ENCODE results near the gene ATP10B. TPM values are rescaled to one million over a fixed set of nuclear protein-coding genes. Genes with fewer than 3 reads are reported as not detected.

The ATP10B gene
- total RNA-seq, 2 experiments from 2014 or later = not detected

DNA sequence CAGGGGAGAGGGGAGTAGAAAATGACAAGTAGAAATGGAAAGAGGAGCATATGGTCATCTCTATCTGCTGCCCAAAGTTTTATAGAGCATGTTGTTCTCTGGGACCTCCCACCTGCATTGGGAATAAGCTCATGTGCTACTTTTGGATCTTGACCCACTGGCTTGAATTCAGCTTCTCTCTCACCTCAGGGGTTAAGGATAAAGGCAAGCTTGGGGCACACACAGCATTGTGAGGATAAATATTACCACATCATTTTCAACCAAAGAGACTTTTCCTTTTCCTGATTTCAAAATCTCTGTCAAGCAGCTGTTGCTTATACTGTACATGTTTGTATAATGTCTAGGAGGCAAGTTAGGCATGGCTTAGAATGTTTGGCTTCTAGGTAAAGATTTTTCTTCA is 16.6 kb downstream of the ATP10B start:
- no peaks in the 10 kb centered on the region for H3K4me1 ChIP-seq (ENCODE audit: insufficient read depth, low read length)
- no peak overlapping the region for H3K4me3 ChIP-seq (ENCODE audit: low read length)
- no peak overlapping the region for H3K4me3 Mint-ChIP-seq
- ChIA-PET POLR2A (no interaction called here), CTCF (no interaction called here)
- no peaks in the 10 kb centered on the region for H3K36me3 Mint-ChIP-seq (ENCODE audit: low read depth)
- H3K36me3 ChIP-seq (ENCODE audit: insufficient read depth, low read length) = no peaks in the 10 kb centered on the region
- peaks cover 3% of the 10 kb centered on the region for H3K9me3 Mint-ChIP-seq
- DNase-seq = no peak
- H3K27ac ChIP-seq (ENCODE audit: low read depth in 1 of 2, low read length in 2 of 2) = no peak overlapping the region
- ATAC-seq (ENCODE audit: poor library complexity) = no peak
- intact Hi-C loops (cut with DNase I, micrococcal nuclease) = no loop called here
- H3K4me1 Mint-ChIP-seq (ENCODE audit: low read depth) = no peaks in the 10 kb centered on the region
- no peaks in the 10 kb centered on the region for H3K9me3 ChIP-seq (ENCODE audit: control insufficient read depth in 1 of 2, insufficient read depth in 1 of 2, low read length in 2 of 2)
- peaks cover 4% of the 10 kb centered on the region for H3K27me3 Mint-ChIP-seq
- H3K27ac Mint-ChIP-seq = no peak overlapping the region
- TF ChIP-seq CTCF (IDR thresholded peaks at IDR 0.05) = no peak
- no peaks in the 10 kb centered on the region for H3K27me3 ChIP-seq (ENCODE audit: control insufficient read depth in 1 of 2, insufficient read depth in 2 of 2, low read length in 2 of 2)

GRCh38 chr5:160833806-160834205 is 18.2 kb downstream of the ATP10B start:
- Histone ChIP-seq H3K9me3 (ENCODE audit: control insufficient read depth in 1 of 2, insufficient read depth in 1 of 2, low read length in 2 of 2) (no peaks in the 10 kb centered on the region), H3K4me3 (ENCODE audit: low read length) (no peak overlapping the region), H3K27ac (ENCODE audit: low read depth in 1 of 2, low read length in 2 of 2) (no peak overlapping the region), H3K36me3 (ENCODE audit: insufficient read depth, low read length) (no peaks in the 10 kb centered on the region), H3K4me1 (ENCODE audit: insufficient read depth, low read length) (no peaks in the 10 kb centered on the region), H3K27me3 (ENCODE audit: control insufficient read depth in 1 of 2, insufficient read depth in 2 of 2, low read length in 2 of 2) (no peaks in the 10 kb centered on the region)
- no peaks in the 10 kb centered on the region for H3K4me1 Mint-ChIP-seq (ENCODE audit: low read depth)
- POLR2A ChIA-PET = no interaction called here
- no peak overlapping the region for H3K27ac Mint-ChIP-seq
- ATAC-seq (ENCODE audit: poor library complexity) (no peak), DNase-seq (no peak)
- peaks cover 6% of the 10 kb centered on the region for H3K9me3 Mint-ChIP-seq
- H3K36me3 Mint-ChIP-seq (ENCODE audit: low read depth) = no peaks in the 10 kb centered on the region
- H3K4me3 Mint-ChIP-seq = no peak overlapping the region
- CTCF ChIA-PET = no interaction called here
- H3K27me3 Mint-ChIP-seq = peaks cover 4% of the 10 kb centered on the region
- intact Hi-C loops (cut with DNase I, micrococcal nuclease) = no loop called here
- no peak for TF ChIP-seq CTCF (IDR thresholded peaks at IDR 0.05)

GRCh38 chr5:160831801-160832200 is 20.2 kb downstream of the ATP10B start:
- Mint-ChIP-seq H3K4me3 (no peak overlapping the region), H3K4me1 (ENCODE audit: low read depth) (no peaks in the 10 kb centered on the region), H3K27ac (no peak overlapping the region), H3K9me3 (peaks cover 6% of the 10 kb centered on the region), H3K27me3 (peaks cover 4% of the 10 kb centered on the region), H3K36me3 (ENCODE audit: low read depth) (no peaks in the 10 kb centered on the region)
- Histone ChIP-seq H3K27me3 (ENCODE audit: control insufficient read depth in 1 of 2, insufficient read depth in 2 of 2, low read length in 2 of 2) (no peaks in the 10 kb centered on the region), H3K4me3 (ENCODE audit: low read length) (no peak overlapping the region), H3K27ac (ENCODE audit: low read depth in 1 of 2, low read length in 2 of 2) (no peak overlapping the region), H3K36me3 (ENCODE audit: insufficient read depth, low read length) (no peaks in the 10 kb centered on the region), H3K4me1 (ENCODE audit: insufficient read depth, low read length) (no peaks in the 10 kb centered on the region), H3K9me3 (ENCODE audit: control insufficient read depth in 1 of 2, insufficient read depth in 1 of 2, low read length in 2 of 2) (no peaks in the 10 kb centered on the region)
- ChIA-PET POLR2A (no interaction called here), CTCF (no interaction called here)
- ATAC-seq (ENCODE audit: poor library complexity) (no peak), DNase-seq (no peak)
- intact Hi-C loops (cut with DNase I, micrococcal nuclease) = no loop called here
- TF ChIP-seq CTCF (IDR thresholded peaks at IDR 0.05) = no peak
